GM12878 (cell line): Measurements from ENCODE around the gene PSMC6. TPM values are rescaled to one million over a fixed set of nuclear protein-coding genes. Genes with fewer than 3 reads are reported as not detected.
A peak's percentile ranks its signal among the peaks of the same experiment; 100 is the strongest.

ENCODE experiments used
- ATAC-seq: fragments of 200-7000 bp; cut with Tn5 transposase; 3 replicates; pipeline ENCODE4 v1.9.1; 2020; ENCODE audit warnings: mild to moderate bottlenecking, moderate library complexity
- BruUV-seq: library from RNA; stranded (reverse); fragments of 400-500 nt; replicated peaks from 2 replicates; lab custom pipeline; 2021; lab: Mats Ljungman, UMichigan
- CTCF ChIA-PET: fragments of 300-600 bp; sonication (Branson Sonifier 250); formaldehyde crosslinking; extraction: SDS; loops from one replicate; lab custom pipeline; 2021; ENCODE audit warnings: inconsistent platforms; lab: Yijun Ruan, JAX
- POLR2A ChIA-PET: fragments of 350-600 bp; formaldehyde crosslinking; extraction: SDS; loops from one replicate; lab custom pipeline; 2021; ENCODE audit warnings: inconsistent platforms; lab: Charles Lee
- RAD21 ChIA-PET: fragments of 300-600 bp; sonication (Branson Sonifier 250); formaldehyde crosslinking; loops from one replicate; lab custom pipeline; 2023; ENCODE audit warnings: antibody characterized with exemption; ENCODE audit not compliant: unreplicated experiment; lab: Charles Lee
- SMC1A ChIA-PET: fragments of 300-600 bp; sonication (Branson Sonifier 250); formaldehyde crosslinking; loops from one replicate; lab custom pipeline; 2023; ENCODE audit not compliant: unreplicated experiment, uncharacterized antibody; lab: Charles Lee
- DNase-seq: peaks from one replicate; pipeline ENCODE4 v3.0.0-alpha.2; 2011; ENCODE audit warnings: low read depth, low spot score
- FAIRE-seq: peaks from 3 replicates; lab custom pipeline; 2011; peaks lifted over from hg19 to GRCh38; lab: Jason Lieb, UNC
- H2AFZ ChIP-seq: 2 replicates; pipeline ENCODE4 v1.6.0; 2011; ENCODE audit warnings: low read depth, low read length, control low read depth; ENCODE audit not compliant: control insufficient read depth
- H3K27ac ChIP-seq: 2 replicates; pipeline ENCODE4 v1.5.1; 2011; ENCODE audit warnings: control low read depth; ENCODE audit not compliant: control insufficient read depth, insufficient read depth
- H3K27me3 ChIP-seq, 2 experiments: replicated peaks in 1 of 2; 2 replicates each; pipeline versions ENCODE4 v1.6.0 to v1.6.1; 2011; ENCODE audit warnings: low read length in 1 of 2; ENCODE audit not compliant: control insufficient read depth in 2 of 2, insufficient read depth in 2 of 2
- H3K36me3 ChIP-seq, 2 experiments: 2 replicates each; pipeline ENCODE4 v1.5.1; 2011; ENCODE audit warnings: low read length in 1 of 2; ENCODE audit not compliant: control insufficient read depth in 2 of 2, insufficient read depth in 2 of 2
- H3K4me1 ChIP-seq: 2 replicates; pipeline ENCODE4 v1.6.1; 2011; ENCODE audit warnings: mild to moderate bottlenecking, low read length, moderate library complexity, mixed read lengths; ENCODE audit not compliant: control insufficient read depth, insufficient read depth
- H3K4me2 ChIP-seq: 2 replicates; pipeline ENCODE4 v1.6.0; 2011; ENCODE audit warnings: control low read depth; ENCODE audit not compliant: control insufficient read depth, insufficient read depth
- H3K4me3 ChIP-seq: fragments of 200-600 bp; sonication (generic); 2 replicates; pipeline ENCODE4 v1.5.1; 2016
- H3K79me2 ChIP-seq: 2 replicates; pipeline ENCODE4 v1.6.0; 2011; ENCODE audit warnings: low read length; ENCODE audit not compliant: control insufficient read depth, insufficient read depth
- H3K9ac ChIP-seq: 2 replicates; pipeline ENCODE4 v1.8.0; 2011; ENCODE audit warnings: low read length, control low read depth, mixed read lengths; ENCODE audit not compliant: control insufficient read depth, insufficient read depth
- H3K9me3 ChIP-seq: replicated peaks from 3 replicates; pipeline ENCODE4 v1.5.1; 2011; ENCODE audit warnings: mild to moderate bottlenecking, low read length; ENCODE audit not compliant: control insufficient read depth, insufficient read depth
- H4K20me1 ChIP-seq: 2 replicates; pipeline ENCODE4 v1.6.0; 2011; ENCODE audit not compliant: control insufficient read depth, insufficient read depth
- BMI1 ChIP-seq: fragments of 450-650 bp; IDR thresholded peaks from 2 replicates; pipeline ENCODE4 v1.6.1; 2016; ENCODE audit warnings: mild to moderate bottlenecking, moderate library complexity, borderline replicate concordance
- CEBPB ChIP-seq, 2 experiments: fragments of 150-350 bp in 1 of 2; IDR thresholded peaks; 2 replicates each; pipeline ENCODE4 v1.6.1; 2012 to 2014; ENCODE audit warnings: low read depth in 2 of 2, low read length in 2 of 2, borderline replicate concordance in 1 of 2, inconsistent platforms in 1 of 2
- ELK1 ChIP-seq: IDR thresholded peaks from 2 replicates; pipeline ENCODE4 v1.6.1; 2012; ENCODE audit warnings: low read depth, low read length, improper control_type of control experiment
- EZH2 ChIP-seq: IDR thresholded peaks from 2 replicates; pipeline ENCODE4 v1.6.1; 2012; ENCODE audit warnings: low read depth, mild to moderate bottlenecking, control low read depth, inconsistent platforms, low read length, borderline replicate concordance; ENCODE audit not compliant: control insufficient read depth
- FOXM1 ChIP-seq: IDR thresholded peaks from 2 replicates; pipeline ENCODE4 v1.6.1; 2012; ENCODE audit warnings: low read depth, mild to moderate bottlenecking, inconsistent platforms, low read length, moderate library complexity
- IKZF1 ChIP-seq: fragments of 450-650 bp; conservative IDR thresholded peaks from 2 replicates; pipeline ENCODE4 v1.6.1; 2017; ENCODE audit warnings: antibody characterized with exemption, mild to moderate bottlenecking
- IKZF2 ChIP-seq, 2 experiments: fragments of 450-650 bp; IDR thresholded peaks; 2 replicates each; pipeline ENCODE4 v1.6.1; 2017; ENCODE audit warnings: mild to moderate bottlenecking in 2 of 2, moderate library complexity in 2 of 2
- PAX5 ChIP-seq: IDR thresholded peaks from 2 replicates; pipeline ENCODE4 v1.6.1; 2011; ENCODE audit warnings: low read depth, low read length, borderline replicate concordance
- TCF7 ChIP-seq: IDR thresholded peaks from 2 replicates; pipeline ENCODE4 v1.6.1; 2014; ENCODE audit warnings: antibody characterized with exemption, borderline replicate concordance
- ZNF592 ChIP-seq: fragments of 450-650 bp; IDR thresholded peaks from 2 replicates; pipeline ENCODE4 v1.6.1; 2017; ENCODE audit warnings: mild to moderate bottlenecking, moderate library complexity
- WGBS: methylation state at CpG from one replicate; pipeline ENCODE4 v1.1.6; 2016; ENCODE audit warnings: low lambda C conversion rate; ENCODE audit not compliant: insufficient replicate concordance, insufficient coverage; ENCODE audit errors: missing lambda C conversion rate; 5-methylcytosine and 5-hydroxymethylcytosine counted together
- in situ Hi-C: fragments of 300-500 bp; cut with MboI; formaldehyde crosslinking; loops from 9 replicates; pipeline ENCODE4 v1.14.3; 2018; ENCODE audit warnings: mixed read lengths
- intact Hi-C: fragments of 100-400 bp; cut with micrococcal nuclease; formaldehyde crosslinking; loops from one replicate; pipeline ENCODE4 v1.14.2; 2022; ENCODE audit not compliant: unreplicated experiment
- polyA plus RNA-seq, 11 experiments: library from polyadenylated mRNA; depleted of rRNA in 4 of 11; unstranded in 6 of 11; stranded (reverse) in 5 of 11; fragments of >200 nt; fragmentation: Nextera tagmentation in 4 of 11; fragmentation: Illumina TruSeq in 1 of 11; extraction: Ambion mirVana in 4 of 11; extraction: Trizol in 1 of 11; gene quantifications; 1 replicate in 1 of 11; 2 replicates in 10 of 11; pipeline versions ENCODE4 v1.2.1 to v1.2.3, GENCODE V29; 2011 to 2016; ENCODE audit warnings: inconsistent platforms in 2 of 11, missing spikeins in 2 of 11, low read depth in 1 of 11
- total RNA-seq, 4 experiments: library from RNA; depleted of rRNA in 3 of 4; stranded (reverse); fragments of >200 nt in 3 of 4; fragmentation: Illumina TruSeq in 1 of 4; extraction: Trizol in 1 of 4; gene quantifications; 2 replicates each; pipeline versions ENCODE4 v1.2.1 to v1.2.3, GENCODE V29; 2013 to 2021

Gene PSMC6
- total and polyA plus RNA-seq, 10 of the 15 experiments (the other 5 are each of a cell fraction or from before 2014, with no cell fraction given) = 71.4 to 192 (median 153) TPM

- Histone ChIP-seq H3K9ac (peak overlapping the region; percentile 94), H3K4me2 (peak overlapping the region; percentile 77), H3K4me3 (peak overlapping the region; percentile 75), H2AFZ (peak overlapping the region; percentile 90), H3K9me3 (no peaks in the 10 kb centered on the region; the same call in 2 of the 3 replicates), H4K20me1 (no peaks in the 10 kb centered on the region), H3K27ac (peak overlapping the region; percentile 71), H3K27me3 (no peaks in the 10 kb centered on the region), H3K36me3 (no peaks in the 10 kb centered on the region; a peak in 2 of 4 replicates), H3K4me1 (no peaks in the 10 kb centered on the region), H3K79me2 (peaks cover 19% of the 10 kb centered on the region)
- CTCF ChIA-PET = no interaction called here
- SMC1A ChIA-PET = interaction anchor here (0.6 to 2.2 kb wide), 5 partner anchors 8 to 59 kb away, joined by 3 to 7 read pairs (median 3); no protein-coding TSS in a partner anchor
- 26% methylated on average over 11 of the region's 11 CpGs for WGBS
- in situ Hi-C loops (no loop called here), intact Hi-C loops (no loop called here)
- RAD21 ChIA-PET = interaction anchor here (1.8 kb wide), 1 partner anchor 11 kb away, joined by 11 read pairs; no protein-coding TSS in a partner anchor
- ATAC-seq (no peak), DNase-seq (no peak), FAIRE-seq (no peak)
- POLR2A ChIA-PET = interaction anchor here (0.7 to 3.3 kb wide), 3 partner anchors 11 to 423 kb away, joined by 3 to 30 read pairs (median 4); no protein-coding TSS in a partner anchor
- TF ChIP-seq IKZF1 (0 out of 2 replicates have a peak, but pooled peaks have one; percentile 10), PAX5 (no peak), IKZF2 (IDR thresholded peaks at IDR 0.05) (0 out of 4 replicates have a peak, but pooled peaks of 1 of the 2 experiments have one; percentile 25)
- BruUV-seq = no TSS peak
Measured at GRCh38 chr14:52730709-52731111, 23.7 kb downstream of the PSMC6 start.

- FAIRE-seq = no peak
- in situ Hi-C loops = no loop called here
- RAD21 ChIA-PET = no interaction called here
- peaks cover 25% of the 10 kb centered on the region for H3K79me2 ChIP-seq
- H2AFZ ChIP-seq = no peak overlapping the region
- no TSS peak for BruUV-seq
- no peaks in the 10 kb centered on the region; the same call in 2 of the 3 replicates for H3K9me3 ChIP-seq
- H3K4me2 ChIP-seq = no peak overlapping the region
- no peak overlapping the region for H3K9ac ChIP-seq
- no peak for DNase-seq
- 98% methylated on average over 9 of the region's 9 CpGs for WGBS
- no peaks in the 10 kb centered on the region for H3K27me3 ChIP-seq
- no peaks in the 10 kb centered on the region for H4K20me1 ChIP-seq
- intact Hi-C loops = no loop called here
- SMC1A ChIA-PET = no interaction called here
- no peaks in the 10 kb centered on the region for H3K4me1 ChIP-seq
- CTCF ChIA-PET = no interaction called here
- POLR2A ChIA-PET = interaction anchor here (0.6 kb wide), 2 partner anchors 37 to 182 kb away, joined by 3 read pairs; partner anchors contain the start of gene TXNDC16
- H3K27ac ChIP-seq = no peak overlapping the region
- H3K36me3 ChIP-seq = no peaks in the 10 kb centered on the region; a peak in 1 of 4 replicates
- no peak for ATAC-seq
- H3K4me3 ChIP-seq = no peak overlapping the region
- TF ChIP-seq IKZF1 = no peak
- no peak for TF ChIP-seq BMI1
- TF ChIP-seq FOXM1 = no peak
- TF ChIP-seq EZH2 = no peak
- no peak for TF ChIP-seq ELK1
- TF ChIP-seq CEBPB (IDR thresholded peaks at IDR 0.05; ENCODE audit: borderline replicate concordance in 1 of 2, low read depth in 2 of 2, low read length in 2 of 2) = no peak
- TF ChIP-seq TCF7 = no peak
- TF ChIP-seq ZNF592 = no peak
Measured at GRCh38 chr14:52733824-52734223, 26.8 kb downstream of the PSMC6 start.
